Ramos (cell line): ENCODE results near the gene MRTFA.
"Not testable (repeated sequence)": the region's sequence is repeated elsewhere in the genome, so short reads cannot be mapped to it uniquely, and the experiment has no call there.

Experiments
- in situ Hi-C: fragments of 300-500 bp; cut with MboI; formaldehyde crosslinking; loops from one replicate; pipeline ENCODE4 v1.14.3; 2022; ENCODE audit warnings: low sequenced_read_pairs; ENCODE audit not compliant: unreplicated experiment

Gene MRTFA

DNA sequence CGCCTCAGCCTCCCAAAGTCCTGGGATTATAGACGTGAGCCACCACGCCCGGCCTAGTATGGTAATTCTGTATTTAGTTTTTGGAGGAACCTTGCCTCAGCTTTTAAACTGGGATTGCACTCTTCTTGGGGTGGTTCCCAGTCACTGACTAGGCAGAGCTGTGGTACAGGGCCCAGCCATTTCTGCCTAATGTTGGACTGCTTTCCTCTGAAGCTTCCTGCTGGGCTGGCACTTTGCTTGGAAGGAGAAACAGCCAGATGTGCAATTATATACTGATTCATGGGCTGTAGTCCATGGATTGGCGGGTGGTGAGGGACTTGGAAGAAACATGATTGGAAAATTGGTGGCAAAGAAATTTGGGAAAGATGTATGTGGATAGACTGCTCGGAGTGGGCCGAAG, 25.2 kb upstream of the MRTFA start:
- in situ Hi-C loops, result no loop called here

DNA sequence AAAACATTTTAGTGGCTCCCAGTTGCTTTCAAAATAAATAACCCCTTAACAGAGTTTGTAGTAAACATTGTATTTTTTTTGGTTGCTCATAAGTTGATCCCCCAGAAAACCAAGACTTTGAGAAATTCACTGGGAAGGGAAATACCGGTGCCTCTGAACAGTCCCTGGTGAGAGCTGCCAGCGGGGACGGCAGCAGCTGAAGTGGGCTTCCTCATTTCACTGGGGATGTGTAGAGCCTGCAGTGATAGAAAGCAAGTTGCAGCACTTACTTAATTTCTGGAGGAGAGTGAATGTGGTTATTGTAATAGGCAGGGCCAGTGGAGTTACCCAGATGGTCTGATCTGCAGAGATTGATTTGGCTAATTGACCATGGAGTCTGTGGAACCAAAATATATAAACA, 24.2 kb upstream of the MRTFA start:
- in situ Hi-C loops, result no loop called here

DNA sequence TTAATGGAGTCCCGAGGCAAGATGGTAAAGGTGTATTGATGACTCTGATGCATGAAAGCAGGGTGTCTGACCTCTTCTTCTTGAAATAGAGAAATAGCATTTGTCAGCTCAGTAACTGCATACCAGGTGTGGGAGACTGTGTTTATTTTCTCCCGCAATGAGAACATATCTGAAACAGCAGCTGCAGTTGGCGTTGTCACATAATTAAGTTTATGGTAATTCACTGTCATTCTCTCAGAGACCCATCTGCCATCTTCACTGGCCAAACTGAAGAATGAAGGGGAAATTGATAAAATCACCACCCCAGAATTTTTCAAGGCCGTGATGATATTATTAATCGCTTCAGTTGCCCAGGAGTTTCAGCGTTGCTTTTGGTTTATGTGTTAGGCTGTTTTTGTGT, 22.6 kb upstream of the MRTFA start:
- in situ Hi-C loops, result no loop called here

DNA sequence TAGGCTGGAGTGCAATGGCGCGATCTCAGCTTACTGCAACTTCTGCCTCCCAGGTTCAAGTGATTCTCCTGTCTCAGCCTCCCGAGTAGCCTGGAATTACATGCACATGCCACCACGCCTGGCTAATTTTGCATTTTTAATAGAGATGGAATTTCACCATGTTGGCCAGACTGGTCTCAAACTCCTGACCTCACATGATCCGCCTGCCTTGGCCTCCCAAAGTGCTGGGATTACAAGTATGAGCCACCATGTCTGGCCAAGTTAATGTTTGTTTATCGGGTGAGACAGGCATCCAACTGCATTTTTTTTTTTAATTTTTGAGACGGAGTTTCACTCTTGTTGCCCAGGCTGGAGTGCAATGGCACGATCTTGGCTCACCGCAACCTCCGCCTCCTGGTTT, 20.1 kb upstream of the MRTFA start:
- in situ Hi-C loops, result not testable (repeated sequence)

DNA sequence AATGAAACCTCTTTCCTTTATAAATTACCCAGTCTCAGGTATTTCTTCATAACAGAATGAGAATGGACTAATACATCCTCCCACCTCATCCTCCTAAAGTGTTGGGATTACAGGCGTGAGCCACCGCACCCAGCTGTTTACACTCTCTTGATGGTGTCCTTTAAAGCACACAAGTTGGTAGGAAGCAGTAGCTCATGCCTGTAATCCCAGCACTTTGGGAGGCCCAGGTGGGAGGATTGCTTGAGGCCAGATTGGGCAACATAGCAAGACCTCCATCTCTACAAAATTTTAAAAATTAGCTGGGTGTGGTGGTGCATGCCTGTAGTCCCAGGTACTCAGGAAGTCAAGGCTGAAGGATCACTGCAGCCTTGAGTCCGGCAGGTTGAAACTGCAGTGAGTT, 19.4 kb upstream of the MRTFA start:
- in situ Hi-C loops, result not testable (repeated sequence)

DNA sequence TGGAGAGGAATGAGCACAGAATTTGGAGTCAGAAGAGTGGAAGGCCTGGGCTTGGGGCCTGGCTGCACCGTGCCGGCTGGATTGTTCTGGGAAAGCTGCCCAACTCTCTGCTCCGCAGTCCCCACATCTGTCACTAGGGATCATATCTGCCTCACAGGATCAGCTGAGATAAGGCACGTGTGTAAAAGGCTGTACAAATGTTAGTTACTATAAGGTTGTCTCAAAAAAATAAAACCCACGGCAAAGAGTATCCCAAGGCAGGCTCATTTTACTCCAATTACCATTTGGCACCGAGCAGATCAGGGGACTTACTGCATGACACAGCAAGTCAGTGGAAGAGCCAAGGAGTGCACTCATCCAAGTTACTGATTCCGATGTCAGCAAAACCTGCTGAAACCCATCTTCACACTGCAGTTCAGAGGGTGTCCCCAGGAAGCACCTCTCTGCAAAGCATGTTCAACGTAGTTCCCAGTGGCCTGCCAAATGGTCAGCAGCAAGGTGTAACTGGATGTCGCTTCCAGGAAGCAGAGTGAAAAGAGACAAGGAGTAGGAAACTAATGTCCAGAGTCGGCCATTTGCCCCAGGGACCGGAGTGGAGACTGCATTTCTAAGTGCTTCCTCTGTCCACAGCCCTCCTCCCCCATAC, 18.1 kb upstream of the MRTFA start:
- in situ Hi-C loops, result no loop called here

DNA sequence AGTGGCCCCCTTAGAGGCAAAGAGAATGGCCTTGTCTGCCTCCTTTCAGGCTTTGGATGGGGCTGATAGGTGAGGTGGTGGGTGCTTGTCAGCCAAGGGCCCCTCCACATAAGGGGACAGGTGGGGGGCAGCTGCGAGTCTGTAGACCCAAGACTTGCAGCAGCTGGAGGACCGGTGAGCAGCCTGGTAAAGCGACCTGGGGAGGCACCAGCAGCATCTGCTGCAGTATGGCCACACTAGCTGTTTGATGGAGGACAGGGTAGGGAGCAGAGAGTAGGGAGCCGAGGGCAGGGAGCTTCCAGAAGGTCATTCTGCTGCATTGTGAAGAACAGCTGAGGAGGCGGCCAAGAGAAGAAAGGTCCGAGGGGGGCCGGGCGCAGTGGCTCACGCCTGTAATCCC, 16.8 kb upstream of the MRTFA start:
- in situ Hi-C loops, result no loop called here

DNA sequence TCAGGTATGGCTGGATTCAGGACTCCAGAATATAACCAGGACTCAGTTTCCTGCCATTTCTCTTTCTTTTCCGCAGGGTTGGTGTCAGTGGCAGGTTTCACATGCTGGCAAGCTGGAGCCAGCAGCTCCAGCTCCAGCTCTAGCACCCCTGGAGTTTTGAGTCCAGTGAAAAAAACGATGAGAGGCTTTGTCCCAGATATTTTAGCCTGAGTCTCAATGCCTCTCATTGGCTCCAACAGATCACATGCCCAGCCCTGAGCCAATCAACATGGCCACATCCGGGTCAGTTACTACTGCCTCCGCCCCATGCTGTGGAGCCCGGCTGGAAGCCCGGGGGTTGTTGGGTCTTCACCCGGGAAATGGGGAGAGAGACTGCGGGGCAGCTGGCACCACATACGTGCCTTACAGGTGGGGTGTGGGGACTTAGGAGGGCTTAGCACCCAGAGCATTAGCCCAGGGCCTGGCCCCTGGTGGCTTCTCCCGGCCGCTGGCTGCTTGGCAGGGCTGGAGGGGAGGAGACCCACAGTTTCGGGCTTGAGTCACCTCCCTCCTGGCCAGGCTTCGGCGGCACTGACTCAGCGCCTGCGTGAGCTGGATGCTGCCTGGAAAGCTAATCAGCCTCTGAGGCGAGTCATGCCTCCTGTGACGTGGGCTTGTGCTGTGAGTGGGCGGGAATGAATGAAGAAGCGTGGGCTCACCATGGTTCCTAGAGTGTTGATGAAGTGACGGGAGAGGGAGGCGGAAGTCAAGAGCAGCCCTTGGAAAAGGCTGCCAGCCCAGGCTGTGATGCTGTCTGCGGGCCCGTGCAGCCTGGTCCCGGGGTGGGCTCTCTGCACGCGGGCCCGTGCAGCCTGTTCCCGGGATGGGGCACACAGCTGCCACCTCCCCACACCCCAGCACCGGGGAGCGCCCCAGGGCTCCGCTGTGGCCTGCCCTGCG, 15.3 kb upstream of the MRTFA start:
- in situ Hi-C loops, result no loop called here

DNA sequence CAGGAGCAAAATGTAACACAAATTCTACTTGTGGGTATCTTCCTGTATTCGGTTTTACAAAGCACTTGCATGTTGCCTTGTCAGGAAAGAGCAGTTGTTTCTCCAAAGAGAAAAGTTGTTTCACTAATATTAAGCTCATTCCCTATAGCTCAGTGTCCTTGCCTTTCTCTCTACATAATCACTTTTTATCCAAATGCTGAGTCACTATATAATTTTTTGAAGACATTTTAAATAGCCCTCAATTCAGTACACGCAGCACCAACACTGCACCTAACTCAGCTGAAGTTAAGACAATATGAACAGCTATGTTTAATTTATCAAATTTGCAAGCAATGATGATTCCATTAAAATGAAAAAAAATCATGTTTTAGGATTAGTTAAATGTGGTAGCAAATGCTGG, 14.5 kb upstream of the MRTFA start:
- in situ Hi-C loops, result no loop called here

DNA sequence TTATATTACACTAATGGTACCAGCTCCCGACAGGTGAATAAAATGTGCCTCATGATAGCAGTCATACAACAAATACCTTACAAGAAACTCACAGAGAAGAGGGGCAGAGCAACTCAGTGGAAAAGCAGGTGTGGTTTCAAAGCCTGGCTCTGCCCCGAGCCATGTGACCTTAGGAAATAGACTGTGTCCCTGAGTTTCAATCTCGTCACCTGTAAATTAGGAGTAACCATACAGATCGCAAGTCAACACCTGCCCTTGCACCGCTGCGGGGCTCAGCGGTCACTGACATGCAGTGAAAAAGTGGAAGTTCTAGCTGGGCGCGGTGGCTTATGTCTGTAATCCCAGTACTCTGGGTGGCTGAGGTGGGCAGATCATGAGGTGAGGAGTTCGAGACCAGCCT, 11.9 kb upstream of the MRTFA start:
- in situ Hi-C loops, result no loop called here

DNA sequence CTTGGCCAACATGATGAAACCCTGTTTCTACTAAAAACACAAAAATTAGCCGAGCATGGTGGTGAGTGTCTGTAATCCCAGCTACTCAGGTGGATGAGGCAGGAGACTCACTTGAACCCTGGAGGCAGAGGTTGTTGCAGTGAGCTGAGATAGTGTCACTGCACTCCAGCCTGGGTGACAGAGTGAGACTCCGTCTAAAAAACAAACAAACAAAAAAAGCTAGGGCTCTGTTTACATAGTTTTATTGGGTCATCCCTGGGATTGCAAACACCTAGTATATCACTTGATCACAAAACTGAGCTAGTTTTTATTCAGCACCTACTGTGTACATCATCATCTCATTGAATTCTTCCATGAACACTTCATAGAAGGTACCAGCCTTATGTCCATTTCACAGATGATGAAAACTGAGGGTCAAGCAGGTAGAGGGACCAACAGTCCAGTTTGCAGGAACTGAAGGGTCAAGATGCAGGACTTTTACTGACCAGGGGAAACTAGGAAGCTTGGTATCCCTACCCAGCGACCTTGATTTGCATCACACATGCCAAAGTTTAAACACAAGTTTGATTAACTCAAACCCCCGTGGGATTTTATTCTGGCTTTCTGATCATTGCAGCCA, 9.2 kb upstream of the MRTFA start:
- in situ Hi-C loops, result no loop called here

DNA sequence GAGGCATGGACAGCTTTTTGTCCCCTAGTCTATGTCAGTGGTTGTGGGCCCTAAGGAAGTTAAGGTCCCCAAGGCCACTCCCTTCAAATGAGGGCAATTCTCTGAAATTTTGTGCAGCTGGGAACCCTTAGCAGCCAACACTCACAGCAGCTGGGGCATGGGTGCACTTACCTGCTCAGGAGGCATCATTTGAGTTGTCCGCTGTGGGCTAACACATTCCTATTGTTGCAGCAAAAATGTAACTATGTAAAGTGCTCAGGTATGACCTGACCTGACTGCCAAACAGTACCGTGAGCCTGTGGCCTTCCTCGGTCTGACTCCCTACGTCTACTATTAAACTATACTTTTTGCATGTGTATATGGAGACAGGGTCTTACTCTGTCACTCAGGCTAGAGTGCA, 5.8 kb upstream of the MRTFA start:
- in situ Hi-C loops, result loop anchor here (5.0 kb wide), 1 partner anchor 115 kb away; no protein-coding TSS in a partner anchor

DNA sequence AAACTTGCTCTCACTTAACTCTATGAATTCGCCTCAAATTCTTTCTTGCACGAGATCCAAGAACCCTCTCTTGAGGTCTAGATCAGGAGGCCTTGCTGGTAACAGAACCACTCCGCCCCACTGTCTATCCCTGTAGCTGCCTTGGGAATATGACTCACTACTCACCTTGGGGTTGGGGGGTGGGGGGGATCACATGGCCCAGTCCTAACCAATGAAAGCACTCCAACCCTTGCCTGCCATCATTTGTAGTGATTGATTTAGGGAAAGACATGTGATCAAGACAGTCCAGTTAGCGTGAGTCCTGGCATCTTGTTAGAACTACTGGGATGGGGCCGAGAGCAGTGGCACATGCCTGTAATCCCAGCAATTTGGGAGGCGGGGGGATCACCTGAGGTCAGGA, 4.8 kb upstream of the MRTFA start:
- in situ Hi-C loops, result loop anchor here (5.0 kb wide), 1 partner anchor 114 kb away; no protein-coding TSS in a partner anchor

DNA sequence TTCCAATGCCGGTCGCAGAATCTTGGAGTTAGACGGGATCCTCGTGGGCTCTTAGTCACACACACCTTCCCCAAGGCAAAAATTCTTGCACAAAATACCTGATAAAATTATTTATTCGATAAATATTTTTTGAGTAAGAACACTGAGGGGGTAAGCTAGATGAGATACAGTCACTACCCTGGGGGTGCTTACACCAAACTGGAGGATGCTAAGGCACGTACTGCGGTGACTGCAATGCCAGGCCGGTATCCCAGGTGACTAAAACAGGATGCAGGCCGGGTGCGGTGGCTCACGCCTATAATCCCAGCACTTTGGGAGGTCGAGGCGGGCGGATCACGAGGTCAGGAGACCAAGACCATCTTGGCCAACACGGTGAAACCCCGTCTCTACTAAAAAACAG, 1.7 kb upstream of the MRTFA start:
- in situ Hi-C loops, result no loop called here

DNA sequence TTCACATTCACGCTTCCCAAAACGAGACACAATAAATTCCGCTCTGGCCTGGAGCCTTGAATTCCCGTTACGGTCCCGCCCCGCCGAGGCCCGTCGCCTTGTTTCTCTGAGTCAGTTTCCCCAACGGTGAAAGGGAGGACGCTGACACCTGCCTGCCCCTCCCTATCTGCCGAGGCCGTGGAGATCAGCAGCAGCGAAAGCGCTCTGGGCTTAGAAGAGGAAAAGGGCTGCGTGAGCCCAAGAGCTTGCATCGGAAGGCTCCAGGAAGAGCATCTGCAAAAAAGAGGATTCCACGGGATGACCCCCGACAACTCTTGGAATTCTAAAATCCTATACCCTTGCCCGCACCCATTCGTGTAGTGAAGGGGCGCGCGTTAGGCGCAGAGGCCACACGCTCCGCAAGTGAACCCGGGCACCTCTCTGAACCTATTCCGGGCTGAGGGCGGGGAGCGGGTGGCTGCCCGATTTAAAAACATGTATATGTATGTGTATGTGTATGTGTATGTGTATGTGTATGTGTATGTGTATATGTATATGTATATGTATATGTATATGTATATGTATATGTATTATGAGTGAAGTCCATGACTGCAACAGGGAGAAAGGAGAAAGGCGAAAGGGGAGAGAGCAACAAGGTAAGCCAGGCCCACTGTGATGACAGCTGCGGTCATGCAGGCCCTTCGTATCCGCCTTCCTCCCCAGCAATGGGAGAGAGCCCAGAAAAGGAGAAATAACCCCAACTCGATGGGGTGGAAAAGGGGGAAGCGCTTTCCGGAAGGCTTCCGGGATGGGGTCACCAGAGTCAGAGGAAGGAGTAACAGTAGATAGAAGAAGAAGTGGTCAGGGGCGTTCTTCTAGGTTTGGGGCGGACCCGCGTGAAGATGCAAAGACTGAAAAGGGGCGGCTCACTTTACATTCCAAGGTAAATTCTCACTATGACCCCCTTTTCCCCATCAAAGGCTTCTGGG, 948 bp upstream of the MRTFA start:
- in situ Hi-C loops, result no loop called here

DNA sequence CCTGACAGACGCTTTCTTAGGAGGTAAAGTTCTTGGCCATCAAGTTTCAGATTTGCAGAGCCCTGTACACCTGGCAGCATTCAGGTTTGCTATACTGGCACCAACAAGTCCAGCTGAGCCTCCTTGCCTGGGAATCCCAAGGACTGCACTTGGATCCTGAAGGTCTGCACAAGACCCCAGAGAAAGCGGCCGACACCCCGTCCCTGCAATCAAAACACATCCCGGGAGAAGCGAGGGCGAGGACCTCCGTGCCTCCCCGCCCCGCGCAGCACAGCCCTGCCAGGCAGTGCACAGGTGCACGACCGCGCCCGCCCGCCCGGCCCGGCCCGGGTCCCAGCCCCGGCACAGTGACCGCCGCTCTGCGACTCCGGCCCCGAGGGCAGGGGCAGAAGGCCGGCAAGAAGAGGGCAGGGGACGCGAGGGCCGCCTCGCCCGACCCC, 559 bp downstream of the MRTFA start:
- in situ Hi-C loops, result no loop called here

DNA sequence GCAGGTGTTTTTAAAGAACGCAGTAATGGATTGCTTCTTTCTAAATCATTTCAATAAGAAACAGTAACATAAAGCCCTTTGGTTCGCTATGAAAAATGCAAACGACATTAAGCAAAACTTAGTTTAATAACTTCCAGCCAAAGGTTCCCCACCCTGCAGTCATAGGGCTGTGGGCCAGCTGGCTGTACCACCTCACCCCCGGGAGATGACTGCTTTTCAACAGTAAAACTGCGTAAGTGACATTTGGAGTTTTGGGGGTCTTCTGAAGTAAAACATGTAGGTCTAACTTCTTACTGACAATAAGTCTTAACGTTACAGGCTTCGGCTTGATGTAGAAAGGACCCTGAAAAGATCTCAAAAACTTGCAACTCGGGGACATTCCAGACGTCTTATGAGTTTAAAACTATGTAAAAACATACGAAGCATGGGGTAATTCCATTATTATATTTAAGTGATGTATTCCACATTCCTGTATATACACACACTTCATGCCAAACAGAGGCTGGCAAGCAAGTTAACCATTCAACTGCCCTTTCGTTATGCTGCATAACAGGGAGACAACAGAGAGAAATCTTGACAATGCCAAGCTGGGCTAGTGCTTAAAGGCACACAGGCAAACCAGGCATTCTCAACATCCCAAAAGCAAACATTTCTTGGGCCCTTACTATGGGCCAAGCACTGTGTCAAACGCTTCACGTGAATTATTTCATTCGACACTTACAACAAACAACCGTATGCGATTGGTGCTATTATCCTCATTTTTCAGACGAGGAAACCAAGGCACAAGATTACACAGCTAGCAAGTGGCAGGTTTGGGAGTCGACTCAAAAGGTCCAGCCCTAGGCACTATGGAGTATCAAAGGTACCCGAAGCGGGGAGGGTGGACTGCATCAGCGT, 1.2 kb downstream of the MRTFA start:
- in situ Hi-C loops, result no loop called here

DNA sequence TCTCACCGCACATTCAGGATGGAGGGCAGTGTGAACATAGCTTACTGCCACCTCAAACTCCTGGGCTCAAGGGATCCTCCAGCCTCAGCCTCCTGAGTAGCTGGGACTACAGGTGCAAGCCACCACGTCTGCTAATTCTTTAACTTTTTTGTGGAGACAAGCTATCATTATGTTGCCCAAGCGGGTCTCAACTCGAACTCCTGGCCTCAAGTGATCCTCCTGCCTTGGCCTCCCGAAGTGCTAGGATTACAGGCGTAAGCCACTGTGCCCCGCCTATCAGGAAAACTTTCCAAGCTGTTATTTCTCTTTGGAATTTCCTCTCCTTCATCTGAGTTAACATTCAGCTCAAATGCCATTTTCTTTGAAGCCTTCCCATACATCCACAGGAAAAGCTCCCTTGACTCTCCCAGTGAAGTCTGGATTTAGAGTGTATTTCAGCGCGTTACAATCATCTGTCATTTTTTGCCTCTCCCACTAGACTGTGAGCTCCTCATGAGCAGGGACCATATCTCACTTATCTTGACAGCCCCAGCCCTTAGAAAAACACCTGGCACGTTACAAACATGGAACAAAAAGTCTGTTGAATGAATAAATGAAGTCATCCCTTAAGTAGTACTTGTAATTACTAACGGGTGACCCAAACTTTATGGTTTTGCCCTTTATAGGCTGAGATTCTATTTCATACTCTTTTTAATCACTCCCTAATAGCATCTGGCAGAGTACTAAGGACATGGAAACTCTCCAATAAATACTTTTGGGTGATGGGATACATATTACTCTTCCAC, 2.2 kb downstream of the MRTFA start:
- in situ Hi-C loops, result no loop called here
